ENCODE data around the gene API5.
"Not testable (repeated sequence)": the region's sequence is repeated elsewhere in the genome, so short reads cannot be mapped to it uniquely, and the experiment has no call there.

The API5 gene

DNA sequence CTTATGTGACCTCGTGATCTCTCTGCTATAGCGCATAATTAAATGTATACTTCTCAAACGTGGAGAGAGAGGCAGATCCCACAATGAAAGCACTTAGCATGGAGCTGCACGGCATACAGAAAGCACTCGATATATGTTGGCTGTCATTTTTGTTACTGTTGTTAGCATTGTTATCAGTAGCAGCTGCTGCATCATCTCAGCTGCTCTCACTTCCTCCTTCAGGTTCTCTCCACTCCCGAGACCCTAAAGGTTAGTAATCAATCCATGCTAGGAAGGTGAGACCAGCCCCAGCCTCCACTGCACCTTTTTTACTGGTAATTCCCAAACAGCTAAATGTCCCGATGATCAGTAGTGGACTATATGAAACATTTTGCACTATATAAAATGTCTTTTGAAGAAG lies 13.4 kb upstream of the API5 start:
- H3K9ac ChIP-seq (ENCODE audit: low read depth in 1 of 2, low read length in 2 of 2), result no peak overlapping the region
- H3K27me3 ChIP-seq (ENCODE audit: control insufficient read depth in 2 of 2, insufficient read depth in 2 of 2, low read length in 2 of 2), result no peaks in the 10 kb centered on the region

GRCh38 chr11:43315966-43316365 lies 4.2 kb downstream of the API5 start:
- Histone ChIP-seq H3K27ac (ENCODE audit: low read depth in 2 of 2, low read length in 2 of 2) (no peak overlapping the region), H3K36me3 (ENCODE audit: control insufficient read depth in 2 of 2, insufficient read depth in 2 of 2, low read length in 2 of 2) (peaks cover 10 to 14% of the 10 kb centered on the region in 2 donors), H3K9ac (ENCODE audit: low read depth in 1 of 2, low read length in 2 of 2) (no peak overlapping the region), H3K9me3 (ENCODE audit: control insufficient read depth in 2 of 2, low read length in 2 of 2) (no peaks in the 10 kb centered on the region), H3K27me3 (ENCODE audit: control insufficient read depth in 2 of 2, insufficient read depth in 2 of 2, low read length in 2 of 2) (no peaks in the 10 kb centered on the region), H3K4me3 (ENCODE audit: low read length in 2 of 2) (no peak overlapping the region), H3K4me1 (ENCODE audit: control insufficient read depth in 2 of 2, insufficient read depth in 2 of 2, low read length in 2 of 2) (peaks cover 11 to 13% of the 10 kb centered on the region in 2 donors)

More for the DNA sequence above, 13.4 kb upstream of the API5 start:
- Histone ChIP-seq H3K4me3 (ENCODE audit: low read length in 2 of 2) (no peak overlapping the region), H3K4me1 (ENCODE audit: control insufficient read depth in 2 of 2, insufficient read depth in 2 of 2, low read length in 2 of 2) (no peaks in the 10 kb centered on the region), H3K27ac (ENCODE audit: low read depth in 2 of 2, low read length in 2 of 2) (no peak overlapping the region), H3K9me3 (ENCODE audit: control insufficient read depth in 2 of 2, low read length in 2 of 2) (no peaks in the 10 kb centered on the region), H3K36me3 (ENCODE audit: control insufficient read depth in 2 of 2, insufficient read depth in 2 of 2, low read length in 2 of 2) (no peaks in the 10 kb centered on the region)

DNA sequence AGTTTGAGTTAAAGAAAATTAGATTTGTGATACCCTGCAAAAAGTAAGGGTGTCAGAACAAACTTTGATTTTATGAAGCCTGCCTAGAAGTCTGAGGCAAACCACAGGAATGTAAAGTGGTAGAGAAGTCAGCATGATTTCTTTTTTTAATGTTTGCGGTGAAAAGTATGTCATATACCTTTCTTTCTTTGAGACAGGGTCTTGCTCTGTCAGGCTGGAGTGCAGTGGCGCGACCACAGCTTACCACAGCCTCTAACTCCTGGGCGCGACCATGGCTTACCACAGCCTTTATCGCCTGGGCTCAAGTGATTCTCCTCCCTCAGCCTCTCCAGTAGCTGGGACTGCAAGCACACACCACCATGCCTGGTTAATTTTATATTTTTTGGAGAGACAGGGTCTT lies 4.7 kb downstream of the API5 start:
- no peaks in the 10 kb centered on the region for H3K27me3 ChIP-seq (ENCODE audit: control insufficient read depth in 2 of 2, insufficient read depth in 2 of 2, low read length in 2 of 2)
- H3K36me3 ChIP-seq (ENCODE audit: control insufficient read depth in 2 of 2, insufficient read depth in 2 of 2, low read length in 2 of 2), result peaks cover 14 to 17% of the 10 kb centered on the region in 2 donors
- peaks cover 9 to 11% of the 10 kb centered on the region in 2 donors for H3K4me1 ChIP-seq (ENCODE audit: control insufficient read depth in 2 of 2, insufficient read depth in 2 of 2, low read length in 2 of 2)
- no peak overlapping the region for H3K27ac ChIP-seq (ENCODE audit: low read depth in 2 of 2, low read length in 2 of 2)
- H3K4me3 ChIP-seq (ENCODE audit: low read length in 2 of 2), result no peak overlapping the region
- H3K9ac ChIP-seq (ENCODE audit: low read depth in 1 of 2, low read length in 2 of 2), result no peak overlapping the region
- no peaks in the 10 kb centered on the region for H3K9me3 ChIP-seq (ENCODE audit: control insufficient read depth in 2 of 2, low read length in 2 of 2)

DNA sequence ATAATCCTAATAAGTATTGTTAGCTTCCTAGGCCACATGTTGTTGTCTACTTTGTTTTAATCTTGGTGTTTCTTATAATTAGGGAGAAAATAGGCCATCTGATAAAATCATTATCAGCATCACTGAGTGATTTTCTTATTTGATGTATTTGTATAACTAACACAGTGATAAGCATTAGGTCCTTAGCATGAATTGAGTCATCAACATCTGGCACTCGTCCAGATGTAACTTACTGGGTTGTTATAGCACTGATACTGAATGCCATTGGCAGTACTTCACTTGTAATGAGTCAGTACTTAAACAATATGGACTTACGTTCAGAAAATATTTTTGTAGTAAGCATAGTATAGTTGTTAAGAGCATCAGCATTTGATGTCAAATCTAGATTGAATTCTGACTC lies 16.2 kb downstream of the API5 start:
- Histone ChIP-seq H3K9ac (ENCODE audit: low read depth in 1 of 2, low read length in 2 of 2) (no peak overlapping the region), H3K9me3 (ENCODE audit: control insufficient read depth in 2 of 2, low read length in 2 of 2) (no peaks in the 10 kb centered on the region), H3K4me3 (ENCODE audit: low read length in 2 of 2) (no peak overlapping the region), H3K27me3 (ENCODE audit: control insufficient read depth in 2 of 2, insufficient read depth in 2 of 2, low read length in 2 of 2) (no peaks in the 10 kb centered on the region), H3K4me1 (ENCODE audit: control insufficient read depth in 2 of 2, insufficient read depth in 2 of 2, low read length in 2 of 2) (no peaks in the 10 kb centered on the region), H3K36me3 (ENCODE audit: control insufficient read depth in 2 of 2, insufficient read depth in 2 of 2, low read length in 2 of 2) (peaks cover 79 to 88% of the 10 kb centered on the region in 2 donors), H3K27ac (ENCODE audit: low read depth in 2 of 2, low read length in 2 of 2) (no peak overlapping the region)

- H3K4me3 ChIP-seq (ENCODE audit: low read length in 2 of 2), result no peak overlapping the region
- no peaks in the 10 kb centered on the region for H3K9me3 ChIP-seq (ENCODE audit: control insufficient read depth in 2 of 2, low read length in 2 of 2)
- no peaks in the 10 kb centered on the region for H3K4me1 ChIP-seq (ENCODE audit: control insufficient read depth in 2 of 2, insufficient read depth in 2 of 2, low read length in 2 of 2)
- peaks cover 78 to 85% of the 10 kb centered on the region in 2 donors for H3K36me3 ChIP-seq (ENCODE audit: control insufficient read depth in 2 of 2, insufficient read depth in 2 of 2, low read length in 2 of 2)
- H3K27ac ChIP-seq (ENCODE audit: low read depth in 2 of 2, low read length in 2 of 2), result no peak overlapping the region
- H3K27me3 ChIP-seq (ENCODE audit: control insufficient read depth in 2 of 2, insufficient read depth in 2 of 2, low read length in 2 of 2), result no peaks in the 10 kb centered on the region
- no peak overlapping the region for H3K9ac ChIP-seq (ENCODE audit: low read depth in 1 of 2, low read length in 2 of 2)
Observed at GRCh38 chr11:43328482-43328881, 16.7 kb downstream of the API5 start.

- Histone ChIP-seq H3K4me3 (ENCODE audit: low read length in 2 of 2) (no peak overlapping the region), H3K36me3 (ENCODE audit: control insufficient read depth in 2 of 2, insufficient read depth in 2 of 2, low read length in 2 of 2) (peaks cover 30 to 33% of the 10 kb centered on the region in 2 donors), H3K27ac (ENCODE audit: low read depth in 2 of 2, low read length in 2 of 2) (no peak overlapping the region), H3K9ac (ENCODE audit: low read depth in 1 of 2, low read length in 2 of 2) (no peak overlapping the region), H3K27me3 (ENCODE audit: control insufficient read depth in 2 of 2, insufficient read depth in 2 of 2, low read length in 2 of 2) (no peaks in the 10 kb centered on the region), H3K4me1 (ENCODE audit: control insufficient read depth in 2 of 2, insufficient read depth in 2 of 2, low read length in 2 of 2) (no peaks in the 10 kb centered on the region), H3K9me3 (ENCODE audit: control insufficient read depth in 2 of 2, low read length in 2 of 2) (no peaks in the 10 kb centered on the region)
Observed at GRCh38 chr11:43341159-43341558, 29.4 kb downstream of the API5 start.

GRCh38 chr11:43351426-43351825 lies 39.6 kb downstream of the API5 start:
- not testable (repeated sequence) for H3K9me3 ChIP-seq (ENCODE audit: control insufficient read depth in 2 of 2, low read length in 2 of 2); H3K27ac ChIP-seq (ENCODE audit: low read depth in 2 of 2, low read length in 2 of 2); H3K9ac ChIP-seq (ENCODE audit: low read depth in 1 of 2, low read length in 2 of 2); H3K36me3 ChIP-seq (ENCODE audit: control insufficient read depth in 2 of 2, insufficient read depth in 2 of 2, low read length in 2 of 2); H3K4me3 ChIP-seq (ENCODE audit: low read length in 2 of 2); H3K27me3 ChIP-seq (ENCODE audit: control insufficient read depth in 2 of 2, insufficient read depth in 2 of 2, low read length in 2 of 2); H3K4me1 ChIP-seq (ENCODE audit: control insufficient read depth in 2 of 2, insufficient read depth in 2 of 2, low read length in 2 of 2)

DNA sequence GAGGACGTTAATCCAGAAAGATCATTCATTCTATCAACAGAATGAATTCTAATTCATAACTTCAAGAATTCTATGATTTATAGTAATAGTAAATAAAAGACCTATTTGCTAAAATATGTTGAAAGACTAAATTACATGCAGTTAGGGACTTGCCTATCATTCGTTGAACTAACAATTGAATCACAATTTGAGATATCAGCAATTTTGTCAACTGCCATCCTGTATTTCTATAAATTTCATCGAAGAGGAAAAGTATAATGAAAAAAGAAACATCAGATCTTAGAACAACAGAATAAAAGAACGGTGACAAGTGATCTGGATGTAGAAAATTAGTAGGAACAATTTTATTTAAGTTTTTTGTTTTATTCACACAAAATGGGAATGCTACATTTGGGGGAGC lies 42.5 kb downstream of the API5 start:
- Histone ChIP-seq H3K9ac (ENCODE audit: low read depth in 1 of 2, low read length in 2 of 2) (no peak overlapping the region), H3K4me3 (ENCODE audit: low read length in 2 of 2) (no peak overlapping the region), H3K4me1 (ENCODE audit: control insufficient read depth in 2 of 2, insufficient read depth in 2 of 2, low read length in 2 of 2) (peaks cover under 1 to 3% of the 10 kb centered on the region in 2 donors), H3K27me3 (ENCODE audit: control insufficient read depth in 2 of 2, insufficient read depth in 2 of 2, low read length in 2 of 2) (no peaks in the 10 kb centered on the region), H3K27ac (ENCODE audit: low read depth in 2 of 2, low read length in 2 of 2) (no peak overlapping the region), H3K36me3 (ENCODE audit: control insufficient read depth in 2 of 2, insufficient read depth in 2 of 2, low read length in 2 of 2) (no peaks in the 10 kb centered on the region), H3K9me3 (ENCODE audit: control insufficient read depth in 2 of 2, low read length in 2 of 2) (no peaks in the 10 kb centered on the region)

DNA sequence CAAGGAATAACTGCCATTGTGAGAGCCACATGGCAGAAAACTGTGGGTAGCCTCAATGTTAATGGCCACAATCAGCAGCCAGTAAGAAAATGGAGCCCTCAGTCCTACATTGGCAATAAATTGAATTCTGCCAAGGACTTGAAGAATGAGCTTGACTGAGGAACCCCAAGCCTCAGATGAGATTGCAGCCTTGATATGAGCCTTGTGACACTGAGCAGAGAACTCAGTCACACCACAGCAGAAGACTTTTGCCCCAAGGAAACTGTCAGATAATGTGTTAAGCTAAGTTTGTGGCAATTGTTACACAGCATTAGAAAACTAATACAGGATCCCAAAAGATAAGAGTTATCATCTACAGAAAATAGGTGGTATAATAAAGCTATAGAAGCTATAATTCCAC lies 44.5 kb downstream of the API5 start:
- Histone ChIP-seq H3K4me3 (ENCODE audit: low read length in 2 of 2) (no peak overlapping the region), H3K9ac (ENCODE audit: low read depth in 1 of 2, low read length in 2 of 2) (no peak overlapping the region), H3K4me1 (ENCODE audit: control insufficient read depth in 2 of 2, insufficient read depth in 2 of 2, low read length in 2 of 2) (peaks cover 10 to 13% of the 10 kb centered on the region in 2 donors), H3K27me3 (ENCODE audit: control insufficient read depth in 2 of 2, insufficient read depth in 2 of 2, low read length in 2 of 2) (no peaks in the 10 kb centered on the region), H3K27ac (ENCODE audit: low read depth in 2 of 2, low read length in 2 of 2) (no peak overlapping the region), H3K36me3 (ENCODE audit: control insufficient read depth in 2 of 2, insufficient read depth in 2 of 2, low read length in 2 of 2) (no peaks in the 10 kb centered on the region), H3K9me3 (ENCODE audit: control insufficient read depth in 2 of 2, low read length in 2 of 2) (no peaks in the 10 kb centered on the region)

GRCh38 chr11:43358279-43358800 lies 46.5 kb downstream of the API5 start:
- H3K4me3 ChIP-seq (ENCODE audit: low read length in 2 of 2), result peak overlapping the region; percentile 97 to 98
- H3K4me1 ChIP-seq (ENCODE audit: control insufficient read depth in 2 of 2, insufficient read depth in 2 of 2, low read length in 2 of 2), result peaks cover 10 to 13% of the 10 kb centered on the region in 2 donors
- H3K27me3 ChIP-seq (ENCODE audit: control insufficient read depth in 2 of 2, insufficient read depth in 2 of 2, low read length in 2 of 2), result no peaks in the 10 kb centered on the region
- peak overlapping the region; percentile 85 to 97 for H3K9ac ChIP-seq (ENCODE audit: low read depth in 1 of 2, low read length in 2 of 2)
- no peaks in the 10 kb centered on the region for H3K9me3 ChIP-seq (ENCODE audit: control insufficient read depth in 2 of 2, low read length in 2 of 2)
- no peaks in the 10 kb centered on the region for H3K36me3 ChIP-seq (ENCODE audit: control insufficient read depth in 2 of 2, insufficient read depth in 2 of 2, low read length in 2 of 2)
- peak overlapping the region; percentile 90 for H3K27ac ChIP-seq (ENCODE audit: low read depth in 2 of 2, low read length in 2 of 2)
